NCI-H526 (cell line): ENCODE data around the gene MYRIP.
"Not testable (repeated sequence)": the region's sequence is repeated elsewhere in the genome, so short reads cannot be mapped to it uniquely, and the experiment has no call there.

ENCODE experiments used
- DNase-seq, 2 experiments: peaks; one replicate each; lab custom pipeline; 2025; lab: John Stamatoyannopoulos, UW

The MYRIP gene

GRCh38 chr3:39809181-39809994 is at the start of gene MYRIP:
Gene MYRIP (plus strand): TSS chr3:39809609. CDS start chr3:39900817, 91,208 bp downstream.
- DNase-seq, result peak; percentile 55 to 94

- no peak for DNase-seq
These were observed 49.1 kb upstream of the MYRIP start for GRCh38 chr3:39760325-39760724.

- DNase-seq, result no peak
These were observed 46.8 kb upstream of the MYRIP start for GRCh38 chr3:39762537-39763070.

GRCh38 chr3:39763390-39763789 is 46.0 kb upstream of the MYRIP start:
- no peak for DNase-seq

- DNase-seq, result no peak
These were observed 43.8 kb upstream of the MYRIP start for GRCh38 chr3:39765575-39765974.

GRCh38 chr3:39766433-39766832 is 43.0 kb upstream of the MYRIP start:
- DNase-seq, result no peak

GRCh38 chr3:39766909-39767308 is 42.5 kb upstream of the MYRIP start:
- DNase-seq, result not testable (repeated sequence)

GRCh38 chr3:39778168-39778567 is 31.2 kb upstream of the MYRIP start:
- DNase-seq, result not testable (repeated sequence)

- DNase-seq, result no peak
These were observed 29.7 kb upstream of the MYRIP start for GRCh38 chr3:39779511-39780230.

- DNase-seq, result no peak
These were observed 29.1 kb upstream of the MYRIP start for GRCh38 chr3:39780352-39780751.

- no peak for DNase-seq
These were observed 28.4 kb upstream of the MYRIP start for GRCh38 chr3:39781025-39781424.

GRCh38 chr3:39781632-39782031 is 27.8 kb upstream of the MYRIP start:
- no peak for DNase-seq

GRCh38 chr3:39783680-39784079 is 25.7 kb upstream of the MYRIP start:
- DNase-seq, result no peak

- DNase-seq, result no peak
These were observed 24.5 kb upstream of the MYRIP start for GRCh38 chr3:39784922-39785321.

- DNase-seq, result no peak
These were observed 21.1 kb upstream of the MYRIP start for GRCh38 chr3:39788128-39788883.

- DNase-seq, result no peak
These were observed 17.8 kb upstream of the MYRIP start for GRCh38 chr3:39791603-39792002.

- DNase-seq, result no peak
These were observed 14.5 kb upstream of the MYRIP start for GRCh38 chr3:39794880-39795279.

GRCh38 chr3:39801216-39801615 is 8.2 kb upstream of the MYRIP start:
- no peak for DNase-seq

GRCh38 chr3:39802486-39802885 is 6.9 kb upstream of the MYRIP start:
- not testable (repeated sequence) for DNase-seq

- DNase-seq, result no peak
These were observed 5.5 kb upstream of the MYRIP start for GRCh38 chr3:39803956-39804355.

- no peak for DNase-seq
These were observed 4.5 kb upstream of the MYRIP start for GRCh38 chr3:39804951-39805350.

GRCh38 chr3:39805650-39806049 is 3.8 kb upstream of the MYRIP start:
- no peak for DNase-seq
